T-helper 2 cell treated with Interferon-gamma antibody and Interleukin-4, amounts not matched to agents 100 ng/mL and 5 ng/mL, for 36 hours (primary cell): ENCODE data around the gene SWAP70. TPM values are rescaled to one million over a fixed set of nuclear protein-coding genes. Genes with fewer than 3 reads are reported as not detected.
"Not testable (repeated sequence)": the region's sequence is repeated elsewhere in the genome, so short reads cannot be mapped to it uniquely, and the experiment has no call there.

Source experiments
- intact Hi-C: fragments of 100-400 bp; cut with micrococcal nuclease; formaldehyde crosslinking; loops from one replicate; pipeline ENCODE4 v1.15.1; 2023
- total RNA-seq: library from RNA; stranded (reverse); gene quantifications from 2 replicates; pipeline ENCODE4 v1.2.3, GENCODE V29; 2022

Gene SWAP70
- 7.1 and 7.7 TPM in 2 replicates for total RNA-seq

DNA sequence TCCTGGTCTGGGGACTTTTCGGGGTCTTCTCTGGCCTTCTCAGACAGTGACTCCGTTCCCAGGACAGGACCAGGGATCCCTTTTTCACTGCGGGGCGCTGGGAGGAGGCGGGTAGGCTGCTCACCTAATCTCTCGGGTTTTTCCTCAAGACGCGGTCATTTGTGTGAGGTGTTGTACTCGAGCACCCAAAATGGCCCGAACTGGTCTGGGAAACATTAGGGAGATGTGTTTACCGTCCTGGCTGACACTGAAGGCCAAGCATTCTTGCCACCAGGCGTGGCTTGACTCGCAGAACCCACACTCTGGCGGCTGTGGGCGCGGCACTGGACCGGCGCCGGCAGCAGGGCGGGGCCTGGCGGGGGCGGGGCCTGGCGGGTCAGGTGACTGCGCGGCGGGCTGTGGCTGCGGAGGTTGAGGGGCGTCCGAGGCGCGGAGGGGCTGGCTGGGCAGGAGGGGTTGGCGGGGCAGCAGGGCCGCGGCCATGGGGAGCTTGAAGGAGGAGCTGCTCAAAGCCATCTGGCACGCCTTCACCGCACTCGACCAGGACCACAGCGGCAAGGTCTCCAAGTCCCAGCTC lies at the start of gene SWAP70:
Gene SWAP70, plus strand, starts transcription at position 379 of the 577 bp plus-strand sequence. Its CDS starts 103 bp downstream, at position 482.
- intact Hi-C loops = loop anchor here (2.0 to 5.0 kb wide), 2 partner anchors 49 to 94 kb away; no protein-coding TSS in a partner anchor

DNA sequence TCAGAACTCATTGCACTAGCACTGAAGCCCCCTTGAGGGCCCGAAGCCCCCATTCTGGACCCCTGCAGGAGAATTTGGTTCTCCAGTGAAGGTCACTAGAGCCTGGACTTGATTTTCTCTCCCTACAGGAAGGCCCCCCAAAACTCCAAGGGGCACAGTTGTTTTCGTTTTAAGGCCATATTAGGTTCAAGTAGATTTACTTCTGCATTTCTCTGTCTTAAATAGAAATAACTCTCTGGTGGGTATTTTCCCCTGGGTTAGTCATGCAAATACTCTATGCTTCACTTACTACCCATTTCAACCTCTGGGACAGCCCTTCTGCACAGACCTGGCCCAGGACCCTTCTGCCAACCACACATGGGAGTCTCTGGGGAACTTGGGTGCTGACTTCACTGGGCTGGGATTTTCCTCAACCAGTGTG lies 48.8 kb upstream of the SWAP70 start:
- intact Hi-C loops = loop anchor here (2.0 kb wide), 1 partner anchor 48 kb away; no protein-coding TSS in a partner anchor

DNA sequence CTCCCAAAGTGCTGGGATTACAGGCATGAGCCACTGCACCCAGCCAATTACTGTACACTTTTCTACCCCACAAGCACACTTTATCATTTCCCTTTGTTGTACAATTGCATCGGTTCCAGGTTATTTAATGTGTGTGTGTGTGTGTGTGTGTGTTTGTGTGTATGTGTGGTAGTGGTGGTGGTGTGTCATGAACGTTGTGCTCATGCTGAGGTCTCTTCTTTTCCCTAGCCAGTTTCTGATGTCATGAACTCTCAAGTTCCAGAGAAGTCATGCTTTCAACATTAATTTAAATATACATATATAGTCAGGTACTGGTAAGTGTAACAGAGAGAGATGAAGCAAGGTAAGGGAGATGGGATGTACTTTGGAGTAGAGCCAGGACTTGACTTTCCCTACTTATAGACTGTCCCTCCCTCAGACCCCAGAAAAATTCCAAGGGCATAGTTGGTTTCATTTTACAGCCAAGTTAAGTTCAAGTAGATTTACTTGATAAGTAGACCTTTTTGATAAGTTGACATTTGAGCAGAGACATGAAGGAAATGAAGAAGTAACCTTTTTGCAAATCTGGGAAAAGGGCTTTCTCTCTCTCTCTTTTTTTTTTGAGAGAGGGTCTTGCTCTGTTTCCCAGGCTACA lies 47.7 kb upstream of the SWAP70 start:
- intact Hi-C loops = no loop called here

DNA sequence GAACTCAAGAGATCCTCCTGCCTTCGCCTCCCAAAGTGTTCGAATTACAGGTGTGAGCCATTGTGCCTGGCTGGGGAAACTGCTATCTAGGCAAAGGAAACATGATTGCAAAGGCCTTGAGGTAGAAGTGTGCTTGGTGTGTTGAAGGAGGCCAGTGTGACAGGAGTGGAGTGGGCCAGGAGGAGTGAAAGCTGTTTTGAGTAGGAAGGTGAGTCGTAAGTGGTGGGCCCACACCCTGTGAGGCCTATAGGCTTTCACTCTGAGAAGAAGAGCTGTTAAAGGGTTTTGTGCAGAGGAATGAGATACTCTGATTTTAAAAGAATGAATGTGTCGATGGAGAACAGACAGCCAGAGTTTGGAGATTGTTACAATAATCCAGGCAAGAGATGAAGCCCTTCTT lies 47.0 kb upstream of the SWAP70 start:
- intact Hi-C loops = no loop called here

DNA sequence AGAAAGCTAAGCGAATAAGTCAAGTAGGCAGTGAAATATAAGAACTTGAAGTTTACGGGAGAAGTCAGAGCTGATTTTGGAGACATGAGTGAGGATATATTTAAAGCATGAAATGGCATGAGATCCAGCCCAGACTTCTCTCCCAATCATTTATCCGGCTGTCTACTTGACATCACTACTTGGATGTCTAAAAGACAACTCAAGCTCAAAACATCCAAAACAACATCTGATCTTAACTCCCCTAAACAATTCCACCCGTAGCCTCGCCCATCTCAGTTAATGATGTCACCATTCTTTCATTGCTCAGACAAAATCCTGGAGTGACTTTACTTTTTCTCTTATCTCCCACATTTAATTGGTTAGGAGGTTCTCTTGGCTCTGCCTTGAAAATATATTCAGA lies 45.9 kb upstream of the SWAP70 start:
- intact Hi-C loops = no loop called here

DNA sequence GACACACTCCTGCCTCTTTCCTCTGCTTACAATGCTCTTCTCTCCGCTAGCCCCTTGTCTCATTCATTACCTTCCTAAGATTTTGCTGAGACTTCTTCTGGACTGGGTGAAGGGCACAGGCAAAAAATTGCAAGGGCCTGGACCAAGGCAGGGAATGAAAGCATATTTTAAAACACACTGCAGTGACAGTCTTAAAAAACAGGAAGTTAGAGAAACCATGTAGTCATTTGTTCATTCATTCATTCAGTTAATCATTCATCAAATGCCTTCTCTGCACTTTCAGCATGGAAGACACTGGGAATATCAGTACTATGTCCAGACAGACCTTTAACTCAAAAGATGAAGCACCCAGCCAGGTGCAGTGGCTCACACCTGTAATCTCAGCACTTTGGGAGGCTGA lies 44.9 kb upstream of the SWAP70 start:
- intact Hi-C loops = no loop called here

DNA sequence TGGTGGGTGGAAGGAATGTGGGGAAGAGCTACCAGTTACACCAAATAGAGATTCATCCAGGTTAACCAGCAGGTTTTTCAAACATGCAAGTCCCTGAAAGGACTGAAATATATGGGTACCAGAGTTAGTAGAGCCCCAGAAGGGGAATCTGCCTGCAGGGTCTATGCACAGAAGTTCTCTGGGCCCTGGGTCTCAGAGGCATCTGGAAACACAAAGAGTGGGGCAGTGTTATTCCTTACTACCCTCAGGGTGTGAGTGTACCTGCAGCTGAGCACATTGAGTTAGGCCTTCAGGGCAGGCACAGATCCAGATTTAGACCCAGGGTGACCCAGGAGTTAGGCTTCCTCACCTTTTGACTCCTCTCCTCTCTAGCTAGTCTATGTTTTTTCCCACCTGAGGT lies 43.9 kb upstream of the SWAP70 start:
- intact Hi-C loops = no loop called here

DNA sequence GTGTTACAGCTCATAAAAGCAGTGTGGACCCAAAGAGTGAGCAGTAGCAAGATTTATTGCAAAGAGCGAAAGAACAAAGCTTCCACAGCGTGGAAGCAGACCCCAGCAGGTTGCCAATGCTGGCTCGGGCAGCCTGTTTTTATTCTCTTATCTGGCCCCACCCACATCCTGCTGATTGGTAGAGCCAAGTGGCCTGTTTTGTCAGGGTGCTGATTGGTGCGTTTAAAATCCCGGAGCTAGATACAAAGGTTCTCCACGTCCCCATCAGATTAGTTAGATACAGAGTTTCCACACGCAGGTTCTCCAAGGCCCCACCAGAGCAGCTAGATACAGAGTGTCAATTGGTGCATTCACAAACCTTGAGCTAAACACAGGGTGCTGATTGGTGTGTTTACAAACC lies 41.5 kb upstream of the SWAP70 start:
- intact Hi-C loops = not testable (repeated sequence)

DNA sequence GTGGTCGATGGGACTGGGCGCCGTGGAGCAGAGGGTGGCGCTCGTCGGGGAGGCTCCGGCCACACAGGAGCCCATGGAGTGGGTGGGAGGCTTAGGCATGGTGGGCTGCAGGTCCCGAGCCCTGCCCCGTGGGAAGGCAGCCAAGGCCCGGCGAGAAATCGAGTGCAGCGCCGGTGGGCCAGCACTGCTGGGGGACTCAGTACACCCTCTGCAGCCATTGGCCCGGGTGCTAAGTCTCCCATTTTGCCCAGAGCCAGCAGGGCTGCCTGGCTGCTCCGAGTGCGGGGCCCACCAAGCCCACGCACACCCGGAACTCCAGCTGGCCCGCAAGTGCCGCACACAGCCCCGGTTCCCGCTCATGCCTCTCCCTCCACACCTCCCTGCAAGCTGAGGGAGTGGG lies 40.8 kb upstream of the SWAP70 start:
- intact Hi-C loops = not testable (repeated sequence)

DNA sequence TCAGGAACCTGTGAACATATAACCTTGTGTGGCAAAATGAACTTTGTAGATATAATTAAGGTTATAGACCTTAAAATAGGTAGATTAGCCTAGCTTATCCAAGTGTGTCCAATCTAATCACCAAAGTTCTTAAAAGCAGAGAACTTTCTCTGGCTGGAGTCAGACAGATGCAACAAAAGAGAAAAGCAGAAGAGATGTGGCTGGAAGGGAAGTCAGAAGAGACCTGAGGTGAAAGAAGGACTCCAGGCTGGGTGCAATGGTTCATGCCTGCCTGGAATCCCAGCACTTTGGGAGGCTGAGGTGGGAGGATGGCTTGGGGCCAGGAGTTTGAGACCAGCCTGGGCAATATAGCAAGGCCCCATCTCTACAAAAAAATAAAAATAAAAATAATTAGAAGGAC lies 39.4 kb upstream of the SWAP70 start:
- intact Hi-C loops = no loop called here

DNA sequence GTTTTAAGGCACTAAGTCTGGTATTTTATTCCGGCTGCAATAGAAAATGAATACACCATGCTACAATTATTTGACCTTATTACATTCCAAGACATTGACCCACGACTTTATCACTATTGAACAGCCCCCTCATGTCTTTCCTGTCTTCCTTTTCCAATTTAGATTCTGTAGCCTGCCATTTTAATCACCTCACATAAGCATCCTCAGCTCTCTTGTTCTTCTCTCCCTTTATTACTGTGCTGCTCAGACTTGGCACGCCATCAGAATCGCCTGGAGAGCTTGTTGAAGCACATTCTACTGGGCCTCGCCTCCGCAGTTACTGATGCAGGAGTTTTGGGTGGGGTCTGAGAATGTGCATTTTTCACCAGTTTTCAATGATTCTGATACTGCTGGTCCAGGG lies 38.7 kb upstream of the SWAP70 start:
- intact Hi-C loops = no loop called here

DNA sequence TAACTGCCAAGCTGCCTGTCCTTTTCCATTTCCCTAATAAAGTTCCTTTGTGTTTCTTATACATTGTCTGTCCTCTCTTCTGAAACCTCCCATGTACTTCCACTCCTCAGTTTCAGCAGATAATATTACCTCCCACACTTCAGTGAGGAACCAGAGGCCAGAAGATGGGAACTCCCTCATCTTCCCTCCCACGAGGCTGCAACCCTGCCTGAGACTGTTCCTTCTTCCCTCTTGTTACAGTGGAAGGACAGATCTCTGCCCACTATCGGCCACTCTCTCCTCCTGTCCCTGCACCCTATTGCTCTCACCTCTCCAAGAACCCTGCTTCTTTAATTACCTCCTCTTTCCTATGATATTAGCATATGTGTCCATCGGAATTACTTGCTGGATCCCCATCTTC lies 38.1 kb upstream of the SWAP70 start:
- intact Hi-C loops = no loop called here

DNA sequence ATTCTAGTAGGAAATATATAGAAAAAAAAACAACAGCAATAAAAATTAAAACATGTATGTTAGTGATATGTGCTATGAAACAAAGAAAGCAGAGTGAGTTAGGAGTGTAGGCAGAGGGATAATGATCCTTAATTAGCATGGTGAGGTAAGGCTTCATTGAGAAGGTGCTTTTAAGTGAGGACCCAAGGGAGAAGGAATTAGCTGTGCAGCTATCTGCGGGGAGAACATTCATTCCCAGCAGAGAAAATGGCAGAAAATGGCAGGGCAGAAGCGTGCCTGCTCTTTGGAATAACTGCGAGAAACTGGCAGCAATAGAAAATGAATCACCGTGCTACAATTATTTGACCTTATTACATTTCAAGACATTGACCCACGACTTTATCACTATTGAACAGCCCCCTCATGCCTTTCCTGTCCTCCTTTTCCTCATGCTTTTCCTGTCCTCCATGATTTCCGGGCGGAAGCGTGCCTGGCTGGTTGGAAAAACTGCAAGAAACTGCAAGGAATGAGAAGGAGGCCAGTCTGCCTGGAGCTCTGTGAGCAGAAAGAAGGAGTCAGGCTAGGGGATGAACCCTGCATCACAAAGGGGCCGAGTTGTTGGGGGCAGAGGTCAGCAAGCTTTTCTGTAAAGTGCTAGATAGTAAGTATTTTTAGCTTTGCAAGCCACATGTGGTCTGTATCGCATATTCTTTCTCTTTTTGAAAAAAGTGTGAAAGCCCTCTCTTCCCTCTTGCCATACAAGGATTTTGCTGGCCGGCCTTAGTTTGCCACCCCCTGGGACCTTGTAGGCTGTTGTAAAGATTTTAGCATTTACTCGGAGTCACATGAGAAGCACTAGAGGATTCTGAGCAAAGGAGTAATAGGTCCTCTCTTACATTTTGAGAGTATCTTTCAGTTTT lies 37.1 kb upstream of the SWAP70 start:
- intact Hi-C loops = no loop called here

DNA sequence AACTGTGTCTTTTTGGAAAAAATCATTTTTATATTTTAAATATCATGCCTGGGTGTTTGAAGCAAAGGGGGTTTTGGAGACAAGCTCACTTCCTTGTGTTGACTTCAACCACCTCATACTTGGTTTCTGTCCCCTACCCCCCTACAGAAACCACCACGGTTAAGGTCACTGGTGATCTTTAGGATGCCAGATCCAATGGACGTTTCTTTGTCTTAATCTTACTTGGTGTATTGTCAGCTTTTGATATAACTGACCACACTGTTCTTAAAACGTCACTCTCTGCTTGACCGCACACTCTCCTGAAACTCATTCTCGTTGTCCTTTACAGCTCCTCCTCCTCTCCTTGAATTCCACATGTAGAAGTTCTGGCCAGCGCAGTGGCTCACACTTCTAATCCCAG lies 34.8 kb upstream of the SWAP70 start:
- intact Hi-C loops = no loop called here

DNA sequence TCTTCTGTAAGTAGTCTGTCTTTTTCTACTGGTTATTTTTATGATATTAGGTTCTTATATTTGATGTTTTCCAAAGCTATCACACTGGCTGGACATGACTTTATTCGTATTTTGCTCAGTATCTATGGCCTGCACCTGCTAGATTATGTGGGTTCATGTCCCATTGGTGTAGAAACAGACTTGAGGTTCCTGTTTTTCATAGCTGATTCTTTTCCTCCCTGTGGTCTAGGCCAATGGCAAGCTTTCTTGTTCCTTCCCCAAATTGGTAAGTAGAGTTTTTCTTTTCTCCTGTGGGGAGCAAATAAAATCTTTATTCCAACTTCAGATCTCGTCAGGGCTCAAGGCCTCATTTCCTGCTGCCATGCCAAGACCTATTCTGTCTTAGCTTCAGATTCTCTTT lies 30.2 kb upstream of the SWAP70 start:
- intact Hi-C loops = no loop called here

DNA sequence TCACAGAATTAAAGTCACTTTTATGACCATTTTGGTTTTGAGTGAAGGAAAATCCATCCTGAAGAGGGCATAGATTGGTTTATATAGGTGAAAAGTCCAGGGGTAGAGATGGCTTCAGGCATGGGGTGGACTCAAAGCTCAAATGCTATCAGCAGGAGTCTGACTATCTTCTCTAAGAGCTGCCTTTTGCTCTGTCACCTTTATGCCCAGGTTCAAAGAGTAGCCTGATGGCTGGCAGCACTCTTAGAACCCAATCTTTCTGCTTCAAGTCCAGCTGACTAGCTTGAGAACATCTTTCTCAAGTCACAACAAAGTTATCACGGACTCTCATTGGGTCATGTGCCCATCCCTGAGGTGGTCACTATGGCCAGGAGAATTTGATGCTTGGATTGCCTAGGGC lies 27.2 kb upstream of the SWAP70 start:
- intact Hi-C loops = no loop called here

DNA sequence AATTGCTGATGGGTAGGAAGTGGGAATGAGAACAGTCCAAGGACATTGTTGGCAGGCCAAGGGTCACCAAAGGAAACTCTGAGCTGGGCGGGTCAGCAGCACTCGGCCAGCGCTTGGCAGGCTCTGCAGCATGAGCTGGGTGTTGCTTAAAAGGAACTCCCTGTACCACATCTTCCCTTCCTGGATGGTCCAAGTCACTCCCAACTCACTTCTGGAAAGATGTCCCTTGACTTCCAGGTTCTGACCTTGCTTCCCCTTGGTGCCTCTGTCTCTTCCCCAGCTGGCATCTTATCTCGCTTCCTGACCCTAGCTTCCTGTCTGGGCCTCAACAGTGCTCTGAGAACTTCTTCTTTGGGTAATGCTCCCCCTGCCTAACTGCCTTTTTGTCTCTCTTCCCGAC lies 24.8 kb upstream of the SWAP70 start:
- intact Hi-C loops = no loop called here

DNA sequence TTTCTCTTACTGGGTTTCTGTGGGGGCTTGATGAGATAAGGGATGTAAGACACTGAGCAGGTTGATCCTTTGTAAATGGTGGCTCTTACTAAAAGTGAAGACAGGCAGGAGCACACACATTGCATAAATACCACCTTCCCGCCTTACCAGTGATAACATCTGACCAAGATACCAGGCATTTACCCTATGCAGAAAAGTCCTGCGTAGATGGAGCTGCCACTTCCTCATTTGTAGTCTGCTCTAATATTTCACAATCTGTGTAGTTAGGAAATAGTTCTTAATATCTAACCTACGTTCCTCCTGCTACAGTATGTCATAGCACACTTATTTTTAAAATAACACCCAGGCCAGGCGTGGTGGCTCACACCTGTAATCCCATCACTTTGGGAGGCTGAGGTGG lies 23.9 kb upstream of the SWAP70 start:
- intact Hi-C loops = no loop called here

DNA sequence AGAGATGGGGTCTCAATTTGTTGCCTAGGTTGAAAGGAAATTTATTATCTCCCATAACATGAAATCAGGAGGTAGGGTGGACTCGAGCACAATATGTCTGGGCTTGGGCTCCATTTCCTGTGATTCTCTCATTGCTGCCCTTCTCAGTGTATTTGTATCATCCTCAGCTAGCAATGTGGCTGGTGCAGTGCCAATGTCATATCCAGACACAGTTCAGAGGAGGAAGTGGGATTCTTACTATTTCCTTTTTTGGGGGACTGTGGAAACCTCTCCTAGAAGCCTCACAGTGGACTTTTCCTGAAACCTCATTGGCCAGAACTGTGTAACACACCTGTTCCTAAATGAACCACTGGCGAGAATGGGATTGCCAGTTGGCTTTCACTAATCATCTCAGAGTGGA lies 21.0 kb upstream of the SWAP70 start:
- intact Hi-C loops = no loop called here

DNA sequence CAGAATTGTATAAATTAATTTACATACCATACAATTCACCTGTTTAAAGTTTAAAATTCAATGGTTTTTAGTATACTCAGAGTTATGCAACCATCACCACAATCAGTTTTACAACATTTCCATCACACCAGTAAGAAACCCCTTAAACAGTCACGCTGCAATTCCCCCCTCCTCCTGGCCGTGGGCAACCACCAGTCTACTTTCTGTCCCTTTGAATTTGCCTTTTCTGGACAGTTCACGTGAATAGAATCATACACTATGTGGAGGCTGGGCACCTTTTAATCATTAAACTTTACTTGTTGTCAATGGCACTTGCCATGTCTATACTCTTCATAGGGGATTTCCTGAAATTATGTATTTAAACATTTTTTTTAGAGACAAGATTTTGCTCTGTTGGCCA lies 20.1 kb upstream of the SWAP70 start:
- intact Hi-C loops = no loop called here

DNA sequence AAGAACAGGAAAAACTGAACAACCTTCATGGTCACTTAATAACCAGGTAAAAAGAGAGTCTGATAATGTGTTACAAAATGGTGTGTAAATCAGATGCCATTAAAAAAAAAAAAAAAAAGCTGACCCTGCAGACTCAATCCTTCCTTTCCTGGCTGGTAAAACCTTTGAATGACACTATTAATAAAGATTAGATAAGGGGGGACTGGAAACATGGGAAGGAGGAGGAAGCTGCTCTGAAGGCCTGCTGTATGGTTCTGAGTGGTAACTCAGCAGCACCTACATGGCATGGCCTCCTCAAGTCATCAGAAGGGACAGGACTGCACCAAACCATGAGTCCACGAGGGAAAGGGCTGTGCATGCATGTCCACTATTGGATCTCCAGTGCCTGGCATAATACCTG lies 18.0 kb upstream of the SWAP70 start:
- intact Hi-C loops = no loop called here

DNA sequence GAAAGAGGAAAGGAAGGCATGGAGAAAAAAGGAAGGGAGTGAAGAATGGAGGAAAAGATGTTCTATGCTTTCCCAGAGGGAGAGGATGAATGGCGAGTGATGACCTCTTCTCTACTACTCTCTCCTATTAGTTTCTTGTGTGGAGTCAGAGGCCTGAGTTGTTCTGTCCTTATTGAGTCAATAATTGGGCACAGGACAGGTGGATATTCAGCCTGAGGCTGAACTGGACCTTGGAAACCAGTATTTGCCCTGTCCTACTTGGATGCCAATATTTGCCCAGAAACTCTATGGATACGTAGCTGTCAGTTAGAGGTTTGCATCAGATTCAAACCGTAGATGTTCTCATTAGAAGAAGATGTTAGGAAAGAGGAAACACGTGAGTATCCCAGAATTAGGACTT lies 17.6 kb upstream of the SWAP70 start:
- intact Hi-C loops = no loop called here
